ENCODE data around the gene ZDHHC6. TPM values are rescaled to one million over a fixed set of nuclear protein-coding genes. Genes with fewer than 3 reads are reported as not detected.

ZDHHC6 gene
- total and polyA plus RNA-seq, 2 donors (not counting 1 experiment from before 2014, with no cell fraction given), result 30.5 to 61.2 TPM

DNA sequence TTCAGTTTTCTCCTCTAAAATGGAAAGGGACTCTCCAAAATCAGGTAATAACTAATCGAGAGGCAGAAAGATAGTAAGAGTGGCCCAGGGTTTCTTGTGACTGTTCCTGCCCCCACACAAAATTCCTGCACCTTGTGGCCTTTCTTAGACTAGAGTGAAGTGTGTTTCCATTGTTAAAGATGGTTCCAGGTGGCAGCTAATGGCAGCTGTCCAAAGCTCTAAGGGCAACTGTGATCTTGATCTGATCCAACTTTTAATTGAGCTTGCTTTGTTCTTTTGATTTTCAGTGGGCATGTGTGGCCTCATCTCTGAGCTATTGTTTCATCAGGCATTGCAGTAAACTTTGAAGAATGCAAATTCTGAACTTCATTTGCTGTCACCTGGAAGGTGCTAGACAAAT is 53.4 kb downstream of the ZDHHC6 start:
- peaks cover 6 to 10% of the 10 kb centered on the region in 2 donors for H3K4me1 ChIP-seq (ENCODE audit: control insufficient read depth in 2 of 2, insufficient read depth in 2 of 2, low read length in 2 of 2)
- no peaks in the 10 kb centered on the region for H3K9me3 Mint-ChIP-seq (ENCODE audit: insufficient read depth)
- DNase-seq (no peak), ATAC-seq (ENCODE audit: low read depth) (no peak)
- peaks cover 41% of the 10 kb centered on the region for H4K20me1 ChIP-seq (ENCODE audit: control insufficient read depth, insufficient read depth, low read length, poor library complexity, severe bottlenecking)
- intact Hi-C loops (cut with micrococcal nuclease), result no loop called here
- no peak overlapping the region for H2AFZ ChIP-seq (ENCODE audit: insufficient read depth, low read depth, low read length, poor library complexity, severe bottlenecking)
- H3K4me3 ChIP-seq (ENCODE audit: control extremely low read depth in 1 of 5, extremely low read depth in 1 of 5, insufficient read depth in 1 of 5, low read depth in 2 of 5, low read length in 4 of 5), result no peak overlapping the region
- H3K4me2 ChIP-seq (replicated peaks; ENCODE audit: low read depth, low read length, poor library complexity, severe bottlenecking), result no peak overlapping the region
- ChIA-PET CTCF (no interaction called here), POLR2A (interaction anchor here (0.8 kb wide), 1 partner anchor 19 kb away, joined by 5 read pairs; no protein-coding TSS in a partner anchor)
- H3K27me3 Mint-ChIP-seq, result no peaks in the 10 kb centered on the region
- no peak overlapping the region for H3K4me3 Mint-ChIP-seq
- no peaks in the 10 kb centered on the region for H3K9me3 ChIP-seq (ENCODE audit: control extremely low read depth in 1 of 3, control insufficient read depth in 2 of 3, insufficient read depth in 1 of 3, low read length in 2 of 3)
- peaks cover 6 to 44% of the 10 kb centered on the region in 2 experiments for H3K36me3 ChIP-seq (replicated peaks in 1 of 2; ENCODE audit: control extremely low read depth in 1 of 2, control insufficient read depth in 1 of 2, extremely low read depth in 1 of 2, insufficient read depth in 2 of 2, low read length in 1 of 2)
- no peak overlapping the region for H3K27ac ChIP-seq (ENCODE audit: low read length in 2 of 2)
- WGBS (ENCODE audit: insufficient coverage), result no CpG with 5 or more reads among the region's 1 CpG
- no peak overlapping the region for H3K9ac ChIP-seq (ENCODE audit: low read length)
- H3K4me1 Mint-ChIP-seq, result peaks cover 18% of the 10 kb centered on the region
- H3K27me3 ChIP-seq (replicated peaks in 1 of 4; ENCODE audit: control extremely low read depth in 1 of 4, control insufficient read depth in 3 of 4, insufficient read depth in 4 of 4, low read length in 3 of 4), result no peaks in the 10 kb centered on the region
- no peak for TF ChIP-seq EZH2 (IDR thresholded peaks at IDR 0.05; ENCODE audit: borderline replicate concordance, insufficient read depth, low read depth, low read length, poor library complexity, severe bottlenecking)
- TF ChIP-seq, protein P1, sequence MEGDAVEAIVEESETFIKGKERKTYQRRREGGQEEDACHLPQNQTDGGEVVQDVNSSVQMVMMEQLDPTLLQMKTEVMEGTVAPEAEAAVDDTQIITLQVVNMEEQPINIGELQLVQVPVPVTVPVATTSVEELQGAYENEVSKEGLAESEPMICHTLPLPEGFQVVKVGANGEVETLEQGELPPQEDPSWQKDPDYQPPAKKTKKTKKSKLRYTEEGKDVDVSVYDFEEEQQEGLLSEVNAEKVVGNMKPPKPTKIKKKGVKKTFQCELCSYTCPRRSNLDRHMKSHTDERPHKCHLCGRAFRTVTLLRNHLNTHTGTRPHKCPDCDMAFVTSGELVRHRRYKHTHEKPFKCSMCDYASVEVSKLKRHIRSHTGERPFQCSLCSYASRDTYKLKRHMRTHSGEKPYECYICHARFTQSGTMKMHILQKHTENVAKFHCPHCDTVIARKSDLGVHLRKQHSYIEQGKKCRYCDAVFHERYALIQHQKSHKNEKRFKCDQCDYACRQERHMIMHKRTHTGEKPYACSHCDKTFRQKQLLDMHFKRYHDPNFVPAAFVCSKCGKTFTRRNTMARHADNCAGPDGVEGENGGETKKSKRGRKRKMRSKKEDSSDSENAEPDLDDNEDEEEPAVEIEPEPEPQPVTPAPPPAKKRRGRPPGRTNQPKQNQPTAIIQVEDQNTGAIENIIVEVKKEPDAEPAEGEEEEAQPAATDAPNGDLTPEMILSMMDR (IDR thresholded peaks at IDR 0.05), result no peak
- peaks cover 27% of the 10 kb centered on the region for H3K79me2 ChIP-seq (ENCODE audit: control insufficient read depth, insufficient read depth, low read length)
- no peak overlapping the region for H3K27ac Mint-ChIP-seq

DNA sequence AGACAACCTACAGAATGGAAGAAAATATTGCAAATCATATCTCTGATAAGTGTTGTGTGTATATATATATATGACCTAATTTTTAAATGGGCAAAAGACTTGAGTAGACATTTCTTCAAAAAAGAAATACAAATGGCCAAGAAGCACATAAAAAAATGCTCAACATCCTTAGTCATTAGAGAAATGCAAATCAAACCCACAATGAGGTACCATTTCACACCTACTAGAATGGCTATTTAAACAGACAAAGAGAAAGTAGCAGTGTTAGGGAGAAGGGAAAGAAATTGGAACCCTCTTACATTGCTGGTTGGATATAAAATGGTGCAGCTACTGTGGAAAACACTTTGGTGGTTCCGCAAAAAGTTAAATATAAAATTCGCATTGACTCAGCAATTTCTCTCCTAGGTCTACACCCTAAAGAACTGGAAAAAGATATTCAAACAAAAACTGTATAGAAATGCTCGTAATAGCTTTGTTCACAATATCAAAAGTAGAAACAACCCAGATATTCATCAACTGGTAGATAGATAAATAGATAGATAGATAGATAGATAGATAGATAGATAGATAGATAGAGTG is 56.5 kb downstream of the ZDHHC6 start:
- H3K27ac Mint-ChIP-seq, result no peak overlapping the region

More for the DNA sequence above, 56.5 kb downstream of the ZDHHC6 start:
- Histone ChIP-seq H3K9ac (ENCODE audit: low read length) (no peak overlapping the region), H3K27ac (ENCODE audit: low read length in 2 of 2) (no peak overlapping the region), H3K27me3 (replicated peaks in 1 of 4; ENCODE audit: control extremely low read depth in 1 of 4, control insufficient read depth in 3 of 4, insufficient read depth in 4 of 4, low read length in 3 of 4) (no peaks in the 10 kb centered on the region), H3K4me3 (ENCODE audit: control extremely low read depth in 1 of 5, extremely low read depth in 1 of 5, insufficient read depth in 1 of 5, low read depth in 2 of 5, low read length in 4 of 5) (no peak overlapping the region), H3K4me1 (ENCODE audit: control insufficient read depth in 2 of 2, insufficient read depth in 2 of 2, low read length in 2 of 2) (peaks cover 6 to 10% of the 10 kb centered on the region in 2 donors), H2AFZ (ENCODE audit: insufficient read depth, low read depth, low read length, poor library complexity, severe bottlenecking) (no peak overlapping the region), H3K79me2 (ENCODE audit: control insufficient read depth, insufficient read depth, low read length) (peaks cover 49% of the 10 kb centered on the region), H3K9me3 (ENCODE audit: control extremely low read depth in 1 of 3, control insufficient read depth in 2 of 3, insufficient read depth in 1 of 3, low read length in 2 of 3) (no peaks in the 10 kb centered on the region), H3K4me2 (replicated peaks; ENCODE audit: low read depth, low read length, poor library complexity, severe bottlenecking) (no peak overlapping the region), H4K20me1 (ENCODE audit: control insufficient read depth, insufficient read depth, low read length, poor library complexity, severe bottlenecking) (peaks cover 51% of the 10 kb centered on the region), H3K36me3 (replicated peaks in 1 of 2; ENCODE audit: control extremely low read depth in 1 of 2, control insufficient read depth in 1 of 2, extremely low read depth in 1 of 2, insufficient read depth in 2 of 2, low read length in 1 of 2) (peaks cover 0 to 19% of the 10 kb centered on the region in 2 experiments)
- DNase-seq (no peak), ATAC-seq (ENCODE audit: low read depth) (no peak)
- intact Hi-C loops (cut with micrococcal nuclease), result no loop called here
- TF ChIP-seq, protein P1 (IDR thresholded peaks at IDR 0.05), result no peak
- TF ChIP-seq EZH2 (IDR thresholded peaks at IDR 0.05; ENCODE audit: borderline replicate concordance, insufficient read depth, low read depth, low read length, poor library complexity, severe bottlenecking), result no peak
- CTCF ChIA-PET, result no interaction called here
- no peaks in the 10 kb centered on the region for H3K9me3 Mint-ChIP-seq (ENCODE audit: insufficient read depth)
- H3K4me3 Mint-ChIP-seq, result no peak overlapping the region
- H3K4me1 Mint-ChIP-seq, result peaks cover 29% of the 10 kb centered on the region
- POLR2A ChIA-PET, result no interaction called here
- no peaks in the 10 kb centered on the region for H3K27me3 Mint-ChIP-seq
- no CpG with 5 or more reads among the region's 3 CpGs for WGBS (ENCODE audit: insufficient coverage)

Measured in B cell (primary cell).